Mesothelial cell of epicardium (in vitro differentiated cells): ENCODE data around the gene KLF7. TPM values are rescaled to one million over a fixed set of nuclear protein-coding genes. Genes with fewer than 3 reads are reported as not detected.

Experiments used
- DNase-seq, 2 experiments: peaks; one replicate each; pipeline ENCODE4 v3.0.0; 2021; ENCODE audit warnings: low spot score in 2 of 2; ENCODE audit not compliant: unreplicated experiment in 2 of 2
- H3K27ac Mint-ChIP-seq: 2 replicates; pipeline ENCODE4 v1.8.0; 2021; ENCODE audit warnings: mixed read lengths
- H3K27me3 Mint-ChIP-seq: 2 replicates; pipeline ENCODE4 v1.8.0; 2021; ENCODE audit warnings: low read depth, mixed read lengths
- H3K36me3 Mint-ChIP-seq: 2 replicates; pipeline ENCODE4 v1.8.0; 2021; ENCODE audit warnings: mixed read lengths
- H3K4me1 Mint-ChIP-seq: 2 replicates; pipeline ENCODE4 v1.8.0; 2021; ENCODE audit warnings: mixed read lengths
- H3K4me3 Mint-ChIP-seq: 2 replicates; pipeline ENCODE4 v1.8.0; 2021; ENCODE audit warnings: mild to moderate bottlenecking, moderate library complexity, mixed read lengths
- H3K9me3 Mint-ChIP-seq: 2 replicates; pipeline ENCODE4 v1.8.0; 2021; ENCODE audit warnings: mixed read lengths
- total RNA-seq: library from RNA; stranded (reverse); gene quantifications from 3 replicates; pipeline ENCODE4 v1.2.1, GENCODE V29; 2021
- TF ChIP-seq, protein P1 (sequence below): fragments of 200-600 bp; sonication (generic); IDR thresholded peaks from one replicate; pipeline ENCODE4 v1.5.0; 2021; ENCODE audit warnings: antibody characterized with exemption; ENCODE audit not compliant: unreplicated experiment

Gene KLF7
- total RNA-seq, 1 donor from 2014 or later: 17.8 TPM

DNA sequence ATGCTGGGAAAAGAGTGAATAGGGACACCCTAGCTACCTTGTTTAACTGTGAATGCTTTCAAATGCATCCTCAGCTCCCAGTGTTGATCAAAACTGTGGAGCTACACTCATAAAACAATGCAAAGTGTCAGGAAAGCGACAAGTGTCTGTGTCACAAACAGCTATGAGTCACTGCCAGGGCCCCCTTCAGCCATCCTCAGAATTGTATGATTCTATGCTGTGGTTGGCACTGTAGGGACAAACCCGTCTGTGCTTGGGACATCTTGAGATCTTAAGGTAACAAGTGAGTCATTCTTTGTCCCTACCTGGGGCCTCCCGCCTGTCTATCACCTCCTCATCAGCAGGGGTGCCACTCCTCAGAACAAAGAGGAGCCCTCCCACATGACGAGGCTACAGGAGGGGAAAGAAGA lies 42.4 kb downstream of the KLF7 start:
- DNase-seq: no peak
- Mint-ChIP-seq H3K4me1 (no peaks in the 10 kb centered on the region), H3K27ac (no peak overlapping the region), H3K4me3 (no peak overlapping the region), H3K36me3 (peaks cover 14% of the 10 kb centered on the region), H3K27me3 (no peaks in the 10 kb centered on the region), H3K9me3 (peaks cover 11% of the 10 kb centered on the region)
- TF ChIP-seq, protein P1, sequence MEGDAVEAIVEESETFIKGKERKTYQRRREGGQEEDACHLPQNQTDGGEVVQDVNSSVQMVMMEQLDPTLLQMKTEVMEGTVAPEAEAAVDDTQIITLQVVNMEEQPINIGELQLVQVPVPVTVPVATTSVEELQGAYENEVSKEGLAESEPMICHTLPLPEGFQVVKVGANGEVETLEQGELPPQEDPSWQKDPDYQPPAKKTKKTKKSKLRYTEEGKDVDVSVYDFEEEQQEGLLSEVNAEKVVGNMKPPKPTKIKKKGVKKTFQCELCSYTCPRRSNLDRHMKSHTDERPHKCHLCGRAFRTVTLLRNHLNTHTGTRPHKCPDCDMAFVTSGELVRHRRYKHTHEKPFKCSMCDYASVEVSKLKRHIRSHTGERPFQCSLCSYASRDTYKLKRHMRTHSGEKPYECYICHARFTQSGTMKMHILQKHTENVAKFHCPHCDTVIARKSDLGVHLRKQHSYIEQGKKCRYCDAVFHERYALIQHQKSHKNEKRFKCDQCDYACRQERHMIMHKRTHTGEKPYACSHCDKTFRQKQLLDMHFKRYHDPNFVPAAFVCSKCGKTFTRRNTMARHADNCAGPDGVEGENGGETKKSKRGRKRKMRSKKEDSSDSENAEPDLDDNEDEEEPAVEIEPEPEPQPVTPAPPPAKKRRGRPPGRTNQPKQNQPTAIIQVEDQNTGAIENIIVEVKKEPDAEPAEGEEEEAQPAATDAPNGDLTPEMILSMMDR: no peak

DNA sequence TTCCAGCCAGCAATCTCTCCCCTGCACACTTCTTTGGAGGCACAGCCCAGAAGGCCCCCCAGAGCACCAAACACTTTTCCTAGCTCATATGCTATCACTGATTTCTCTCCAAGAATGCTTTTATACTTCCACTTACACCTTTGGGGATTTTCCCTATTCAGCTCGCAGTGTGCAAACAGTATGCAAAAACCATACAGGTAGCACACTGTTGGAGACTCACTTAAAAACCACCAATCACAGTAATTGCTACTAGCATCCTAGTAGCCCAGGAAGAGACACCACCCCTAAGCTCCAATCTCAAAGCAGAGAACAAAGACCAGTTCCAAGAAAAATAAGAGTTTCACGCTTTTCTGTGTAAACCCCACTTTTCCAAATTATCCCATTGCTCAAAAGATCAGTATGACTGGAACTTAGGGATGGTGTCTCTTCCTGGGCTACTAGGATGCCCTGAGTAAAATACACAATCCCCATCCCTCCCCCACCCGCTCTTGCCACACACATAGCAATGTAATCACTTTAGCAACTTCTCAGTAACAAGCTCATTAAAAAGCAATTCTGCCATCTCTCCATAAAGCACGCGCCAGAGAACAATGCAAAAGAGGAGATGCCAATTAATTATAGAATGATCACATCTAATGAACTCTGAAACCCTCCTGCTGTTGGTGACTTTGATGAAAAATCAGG lies 43.0 kb downstream of the KLF7 start:
- H3K4me3 Mint-ChIP-seq: no peak overlapping the region
- no peaks in the 10 kb centered on the region for H3K27me3 Mint-ChIP-seq
- H3K36me3 Mint-ChIP-seq: peaks cover 13% of the 10 kb centered on the region
- DNase-seq: no peak
- TF ChIP-seq, protein P1: no peak
- no peak overlapping the region for H3K27ac Mint-ChIP-seq
- H3K9me3 Mint-ChIP-seq: peaks cover 6% of the 10 kb centered on the region
- H3K4me1 Mint-ChIP-seq: no peaks in the 10 kb centered on the region

DNA sequence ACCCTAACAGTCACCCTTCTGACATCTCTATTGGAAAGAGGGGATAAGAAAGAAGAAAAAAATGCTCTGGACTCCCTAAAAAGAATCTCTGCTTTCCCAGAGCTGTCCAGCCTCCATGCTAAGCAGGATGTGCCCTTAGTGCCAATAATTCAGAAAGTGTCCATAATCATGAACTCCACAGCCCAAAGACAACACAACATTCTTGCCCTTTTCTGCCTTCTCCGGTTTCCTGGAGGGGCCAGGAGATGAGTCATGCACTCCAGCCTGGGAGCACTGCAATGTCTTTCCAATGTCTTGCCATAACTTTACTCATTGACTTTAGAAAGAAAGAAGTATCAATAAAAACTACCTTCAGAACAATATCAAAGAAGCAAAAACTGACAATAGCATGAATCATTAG lies 44.0 kb downstream of the KLF7 start:
- H3K4me1 Mint-ChIP-seq: no peaks in the 10 kb centered on the region
- H3K4me3 Mint-ChIP-seq: no peak overlapping the region
- no peak overlapping the region for H3K27ac Mint-ChIP-seq
- no peaks in the 10 kb centered on the region for H3K9me3 Mint-ChIP-seq
- H3K36me3 Mint-ChIP-seq: peaks cover 10% of the 10 kb centered on the region
- TF ChIP-seq, protein P1: no peak
- H3K27me3 Mint-ChIP-seq: no peaks in the 10 kb centered on the region
- no peak for DNase-seq

DNA sequence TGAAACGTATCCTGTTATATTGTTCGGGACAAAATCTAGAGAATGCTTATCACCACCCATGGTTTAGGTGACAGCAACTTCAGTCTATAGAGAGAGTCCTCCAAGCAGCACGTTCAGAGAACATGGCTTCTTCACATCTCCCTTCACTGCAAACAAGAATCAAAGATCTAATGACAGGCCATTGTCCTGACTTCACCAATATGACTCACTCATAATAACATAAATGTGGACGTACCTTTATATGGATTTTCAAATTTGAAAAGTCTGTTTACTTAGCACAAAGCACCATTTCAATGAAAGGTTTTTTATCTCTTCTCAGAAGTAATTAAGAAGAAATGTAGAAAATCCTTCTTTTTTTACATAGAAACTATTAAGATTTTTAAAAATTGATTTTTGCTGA lies 46.7 kb downstream of the KLF7 start:
- H3K27me3 Mint-ChIP-seq: no peaks in the 10 kb centered on the region
- H3K27ac Mint-ChIP-seq: no peak overlapping the region
- DNase-seq: no peak
- no peak overlapping the region for H3K4me3 Mint-ChIP-seq
- H3K4me1 Mint-ChIP-seq: peaks cover 10% of the 10 kb centered on the region
- TF ChIP-seq, protein P1: no peak
- H3K36me3 Mint-ChIP-seq: peaks cover 10% of the 10 kb centered on the region
- H3K9me3 Mint-ChIP-seq: no peaks in the 10 kb centered on the region

DNA sequence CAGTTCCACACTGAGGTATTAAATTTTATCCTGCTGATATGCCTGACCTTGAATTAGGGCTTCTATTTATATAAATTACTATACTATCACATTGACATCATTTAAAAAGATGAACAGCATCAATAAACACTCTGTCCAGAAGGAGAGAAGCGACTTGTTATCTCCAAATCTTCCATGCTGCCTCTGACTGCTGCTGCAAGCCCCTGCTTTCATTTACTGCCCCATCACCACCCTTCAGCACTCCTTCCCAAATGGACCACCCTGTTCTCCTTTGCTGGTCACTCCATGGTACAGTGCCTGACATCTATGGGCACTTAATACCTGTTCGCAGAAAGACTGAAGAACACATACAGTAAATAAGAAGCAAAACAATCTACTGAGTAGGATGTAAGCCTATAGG lies 48.1 kb downstream of the KLF7 start:
- no peak overlapping the region for H3K27ac Mint-ChIP-seq
- no peaks in the 10 kb centered on the region for H3K9me3 Mint-ChIP-seq
- peaks cover 10% of the 10 kb centered on the region for H3K4me1 Mint-ChIP-seq
- H3K4me3 Mint-ChIP-seq: no peak overlapping the region
- DNase-seq: no peak
- peaks cover 4% of the 10 kb centered on the region for H3K36me3 Mint-ChIP-seq
- H3K27me3 Mint-ChIP-seq: no peaks in the 10 kb centered on the region
- TF ChIP-seq, protein P1: no peak
